HG02981 (cell line): ENCODE results near the gene CABP2.

Source experiments
- ATAC-seq: cut with Tn5 transposase; IDR thresholded peaks from one replicate; pipeline ENCODE4 v1.9.1; 2021; ENCODE audit warnings: mild to moderate bottlenecking, moderate library complexity; ENCODE audit not compliant: unreplicated experiment

CABP2 gene

GRCh38 chr11:67508486-67509121 lies 14.6 kb downstream of the CABP2 start:
- ATAC-seq: peak; percentile 33

- peak; percentile 78 for ATAC-seq
These were observed 15.3 kb downstream of the CABP2 start, which contains the start of gene CDK2AP2 for GRCh38 chr11:67507864-67508485. TSS of gene CDK2AP2 (minus strand) at chr11:67508162. CDS start at chr11:67508082, 80 bp downstream.

GRCh38 chr11:67507242-67507863 lies 15.9 kb downstream of the CABP2 start:
- ATAC-seq: no peak

- no peak for ATAC-seq
These were observed 16.7 kb downstream of the CABP2 start for GRCh38 chr11:67506426-67507051.

GRCh38 chr11:67505605-67506396 lies 17.4 kb downstream of the CABP2 start:
- ATAC-seq: no peak

GRCh38 chr11:67504950-67505581 lies 18.2 kb downstream of the CABP2 start, which contains the start of gene PITPNM1:
TSS of gene PITPNM1 (minus strand) at chr11:67505363. CDS start at chr11:67504180, 1,183 bp downstream.
- no peak for ATAC-seq

- no peak for ATAC-seq
These were observed 19.0 kb downstream of the CABP2 start for GRCh38 chr11:67504005-67504949.

GRCh38 chr11:67503119-67504004 lies 19.9 kb downstream of the CABP2 start:
- ATAC-seq: no peak

GRCh38 chr11:67502328-67502979 lies 20.8 kb downstream of the CABP2 start:
- no peak for ATAC-seq

- no peak for ATAC-seq
These were observed 21.4 kb downstream of the CABP2 start for GRCh38 chr11:67501854-67502253.

GRCh38 chr11:67500831-67501715 lies 22.2 kb downstream of the CABP2 start:
- ATAC-seq: no peak

- ATAC-seq: no peak
These were observed 22.8 kb downstream of the CABP2 start for GRCh38 chr11:67500484-67500821.

- ATAC-seq: no peak
These were observed 23.3 kb downstream of the CABP2 start for GRCh38 chr11:67499808-67500483.

GRCh38 chr11:67498544-67498972 lies 24.7 kb downstream of the CABP2 start:
- no peak for ATAC-seq

- ATAC-seq: no peak
These were observed 25.5 kb downstream of the CABP2 start for GRCh38 chr11:67497656-67498291.

GRCh38 chr11:67496113-67496512 lies 27.1 kb downstream of the CABP2 start:
- no peak for ATAC-seq
